ENCODE data around the gene PLEKHG4B.

DNA sequence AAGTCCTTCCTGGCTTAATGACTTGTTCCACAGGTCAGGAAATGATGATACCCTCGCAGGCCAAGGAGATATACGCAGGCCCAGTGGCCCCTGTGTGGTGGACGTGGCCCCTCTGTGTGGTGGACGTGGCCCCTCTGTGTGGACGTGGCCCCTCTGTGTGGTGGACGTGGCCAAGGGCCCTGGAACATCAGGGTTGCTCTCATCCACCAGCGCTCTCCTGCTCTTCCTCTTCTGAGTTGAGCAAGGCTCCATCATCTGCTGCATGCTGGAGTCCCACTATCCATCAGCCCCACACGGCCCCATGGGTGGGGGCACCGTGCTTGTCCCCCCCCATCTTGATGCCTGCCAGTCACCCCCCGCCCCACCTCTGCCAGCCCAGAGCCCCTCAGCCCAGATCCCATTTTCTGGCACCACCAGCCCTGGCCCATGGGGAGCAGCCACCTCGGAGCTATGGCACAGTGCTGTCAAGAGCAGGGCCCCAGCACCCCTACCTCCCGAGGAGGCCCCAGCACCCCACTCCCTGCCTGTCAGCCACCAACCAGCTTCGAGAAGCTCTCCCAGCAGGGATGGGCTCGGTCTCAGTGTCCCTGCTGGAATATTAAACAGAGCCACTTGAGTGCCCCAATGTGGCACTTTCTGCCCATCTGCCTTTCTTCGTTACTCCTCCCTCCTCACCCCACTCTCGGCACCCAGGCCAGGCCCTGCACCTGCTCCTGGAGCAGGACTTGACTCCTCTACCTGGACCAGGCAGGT lies 107.4 kb downstream of the PLEKHG4B start:
- TF ChIP-seq, protein P1, sequence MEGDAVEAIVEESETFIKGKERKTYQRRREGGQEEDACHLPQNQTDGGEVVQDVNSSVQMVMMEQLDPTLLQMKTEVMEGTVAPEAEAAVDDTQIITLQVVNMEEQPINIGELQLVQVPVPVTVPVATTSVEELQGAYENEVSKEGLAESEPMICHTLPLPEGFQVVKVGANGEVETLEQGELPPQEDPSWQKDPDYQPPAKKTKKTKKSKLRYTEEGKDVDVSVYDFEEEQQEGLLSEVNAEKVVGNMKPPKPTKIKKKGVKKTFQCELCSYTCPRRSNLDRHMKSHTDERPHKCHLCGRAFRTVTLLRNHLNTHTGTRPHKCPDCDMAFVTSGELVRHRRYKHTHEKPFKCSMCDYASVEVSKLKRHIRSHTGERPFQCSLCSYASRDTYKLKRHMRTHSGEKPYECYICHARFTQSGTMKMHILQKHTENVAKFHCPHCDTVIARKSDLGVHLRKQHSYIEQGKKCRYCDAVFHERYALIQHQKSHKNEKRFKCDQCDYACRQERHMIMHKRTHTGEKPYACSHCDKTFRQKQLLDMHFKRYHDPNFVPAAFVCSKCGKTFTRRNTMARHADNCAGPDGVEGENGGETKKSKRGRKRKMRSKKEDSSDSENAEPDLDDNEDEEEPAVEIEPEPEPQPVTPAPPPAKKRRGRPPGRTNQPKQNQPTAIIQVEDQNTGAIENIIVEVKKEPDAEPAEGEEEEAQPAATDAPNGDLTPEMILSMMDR (IDR thresholded peaks at IDR 0.05) = no peak
- TF ChIP-seq NR2C2 (CRISPR knock-in tag; IDR thresholded peaks at IDR 0.05) = no peak
- TF ChIP-seq SP1 (CRISPR knock-in tag; conservative IDR thresholded peaks at IDR 0.05) = no peak
- TF ChIP-seq, protein P2, sequence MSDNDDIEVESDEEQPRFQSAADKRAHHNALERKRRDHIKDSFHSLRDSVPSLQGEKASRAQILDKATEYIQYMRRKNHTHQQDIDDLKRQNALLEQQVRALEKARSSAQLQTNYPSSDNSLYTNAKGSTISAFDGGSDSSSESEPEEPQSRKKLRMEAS (CRISPR knock-in tag; IDR thresholded peaks at IDR 0.05) = no peak
- no peak for TF ChIP-seq PREB (CRISPR knock-in tag; IDR thresholded peaks at IDR 0.05; ENCODE audit: borderline replicate concordance)
- TF ChIP-seq GABPB1 (CRISPR knock-in tag; IDR thresholded peaks at IDR 0.05) = no peak
- no peak for TF ChIP-seq ZNF138 (CRISPR knock-in tag; conservative IDR thresholded peaks at IDR 0.05)
- TF ChIP-seq ZNF423 (CRISPR knock-in tag; IDR thresholded peaks at IDR 0.05) = no peak
- TF ChIP-seq CREM (CRISPR knock-in tag; IDR thresholded peaks at IDR 0.05) = no peak
- no peak for TF ChIP-seq NFE2L1 (CRISPR knock-in tag; IDR thresholded peaks at IDR 0.05)

Data from WTC11 (cell line).